SK-N-SH (cell line): ENCODE data around the gene SLC9A8. TPM values are rescaled to one million over a fixed set of nuclear protein-coding genes. Genes with fewer than 3 reads are reported as not detected.
"Not testable (repeated sequence)": the region's sequence is repeated elsewhere in the genome, so short reads cannot be mapped to it uniquely, and the experiment has no call there.

Source experiments
- CTCF ChIA-PET: fragments of 300-600, 350-600 bp; formaldehyde crosslinking; extraction: SDS; loops from one replicate; lab custom pipeline; 2021; lab: Yijun Ruan, JAX
- POLR2A ChIA-PET: fragments of 350-600 bp; sonication (Branson Sonifier 250); formaldehyde crosslinking; extraction: SDS; loops from one replicate; lab custom pipeline; 2020; ENCODE audit warnings: antibody characterized with exemption, inconsistent platforms; lab: Yijun Ruan, JAX
- DNase-seq: peaks from one replicate; pipeline ENCODE4 v3.0.0; 2012
- H2AFZ ChIP-seq: fragments of 200-600 bp; sonication (generic); 2 replicates; pipeline ENCODE4 v1.8.1; 2016; ENCODE audit warnings: antibody characterized with exemption, mild to moderate bottlenecking, low read depth
- H3F3A ChIP-seq: fragments of 200-600 bp; sonication (generic); replicated peaks from 2 replicates; pipeline ENCODE3; 2016; ENCODE audit warnings: antibody characterized with exemption, mild to moderate bottlenecking; ENCODE audit not compliant: insufficient read depth
- H3K27ac ChIP-seq, 2 experiments: fragments of 200-500 bp in 1 of 2; fragments of 200-600 bp in 1 of 2; sonication (Bioruptor generic) in 1 of 2; sonication (generic), shearing (Covaris generic) in 1 of 2; 2 replicates each; pipeline versions ENCODE4 v1.5.1 to v1.6.1; 2014 to 2016; ENCODE audit warnings: low read depth in 2 of 2, inconsistent platforms in 1 of 2, low read length in 1 of 2, mild to moderate bottlenecking in 1 of 2, mixed read lengths in 1 of 2
- H3K27me3 ChIP-seq: fragments of 200-600 bp; sonication (generic), shearing (Covaris generic); 2 replicates; pipeline ENCODE4 v1.6.1; 2016; ENCODE audit warnings: mixed run types; ENCODE audit not compliant: insufficient read depth
- H3K36me3 ChIP-seq, 2 experiments: fragments of 200-500 bp in 1 of 2; fragments of 200-600 bp in 1 of 2; sonication (Bioruptor generic) in 1 of 2; sonication (generic) in 1 of 2; replicated peaks in 1 of 2; 2 replicates each; pipeline versions ENCODE3 to v1.5.1; 2014 to 2016; ENCODE audit warnings: low read length in 1 of 2, mild to moderate bottlenecking in 1 of 2; ENCODE audit not compliant: insufficient read depth in 2 of 2, control insufficient read depth in 1 of 2
- H3K4me1 ChIP-seq, 2 experiments: fragments of 200-500 bp in 1 of 2; fragments of 200-600 bp in 1 of 2; sonication (Bioruptor generic) in 1 of 2; sonication (generic), shearing (Covaris generic) in 1 of 2; 2 replicates each; pipeline versions ENCODE4 v1.5.1 to v1.6.1; 2014 to 2016; ENCODE audit warnings: low read depth in 1 of 2, low read length in 1 of 2, mixed run types in 1 of 2; ENCODE audit not compliant: insufficient read depth in 2 of 2, control insufficient read depth in 1 of 2
- H3K4me2 ChIP-seq: fragments of 200-600 bp; sonication (generic), shearing (Covaris generic); 2 replicates; pipeline ENCODE4 v1.6.1; 2017; ENCODE audit warnings: mixed run types
- H3K4me3 ChIP-seq, 2 experiments: fragments of 200-500 bp in 1 of 2; fragments of 200-600 bp in 1 of 2; sonication (Bioruptor generic) in 1 of 2; sonication (generic), shearing (Covaris generic) in 1 of 2; 2 replicates each; pipeline versions ENCODE4 v1.5.1 to v1.8.1; 2014 to 2016; ENCODE audit warnings: low read depth in 2 of 2, inconsistent platforms in 1 of 2, low read length in 1 of 2, mild to moderate bottlenecking in 1 of 2, mixed read lengths in 1 of 2, moderate library complexity in 1 of 2
- H3K79me2 ChIP-seq: fragments of 200-600 bp; sonication (generic); 2 replicates; pipeline ENCODE4 v1.8.1; 2017; ENCODE audit warnings: mild to moderate bottlenecking; ENCODE audit not compliant: insufficient read depth
- H3K9ac ChIP-seq: fragments of 200-600 bp; sonication (generic); 2 replicates; pipeline ENCODE4 v1.6.1; 2017; ENCODE audit warnings: mixed run types
- H3K9me2 ChIP-seq: fragments of 200-600 bp; sonication (generic); 2 replicates; pipeline ENCODE4 v1.6.1; 2017; ENCODE audit warnings: mixed run types
- H3K9me3 ChIP-seq: fragments of 200-600 bp; sonication (generic); 2 replicates; pipeline ENCODE4 v1.6.1; 2017; ENCODE audit warnings: mixed run types, mild to moderate bottlenecking, moderate library complexity
- H4K20me1 ChIP-seq: fragments of 200-600 bp; sonication (generic); 2 replicates; pipeline ENCODE4 v1.6.1; 2017; ENCODE audit warnings: mild to moderate bottlenecking, mixed run types; ENCODE audit not compliant: insufficient read depth
- CHD2 ChIP-seq: fragments of 150-350 bp; IDR thresholded peaks from 2 replicates; pipeline ENCODE4 v1.6.1; 2018; ENCODE audit warnings: low read length; ENCODE audit not compliant: partially characterized antibody
- FOSL2 ChIP-seq: IDR thresholded peaks from 2 replicates; pipeline ENCODE4 v1.4.0; 2012; ENCODE audit warnings: low read depth, mild to moderate bottlenecking, moderate library complexity, borderline replicate concordance
- FOXJ3 ChIP-seq: sonication (generic); formaldehyde crosslinking; IDR thresholded peaks from 2 replicates; pipeline ENCODE4 v1.5.1; 2020; ENCODE audit warnings: mild to moderate bottlenecking, missing genetic modification reagents
- FOXM1 ChIP-seq: IDR thresholded peaks from 2 replicates; pipeline ENCODE4 v1.4.0; 2012; ENCODE audit warnings: low read depth, mild to moderate bottlenecking
- GABPA ChIP-seq: IDR thresholded peaks from 2 replicates; pipeline ENCODE4 v1.4.0; 2012; ENCODE audit warnings: low read depth, mild to moderate bottlenecking
- NFIC ChIP-seq: IDR thresholded peaks from 2 replicates; pipeline ENCODE4 v1.4.0; 2012; ENCODE audit warnings: borderline replicate concordance
- NRF1 ChIP-seq: IDR thresholded peaks from 2 replicates; pipeline ENCODE4 v1.6.1; 2012; ENCODE audit warnings: low read depth, mild to moderate bottlenecking, low read length
- RCOR1 ChIP-seq: fragments of 150-350 bp; IDR thresholded peaks from 2 replicates; pipeline ENCODE4 v1.6.1; 2017; ENCODE audit warnings: antibody characterized with exemption, low read length
- RFX5 ChIP-seq: IDR thresholded peaks from 2 replicates; pipeline ENCODE4 v1.6.1; 2012; ENCODE audit warnings: mild to moderate bottlenecking, improper control_type of control experiment, low read length
- RXRA ChIP-seq: IDR thresholded peaks from 2 replicates; pipeline ENCODE4 v1.4.0; 2012; ENCODE audit warnings: low read depth, mild to moderate bottlenecking, borderline replicate concordance
- SIN3A ChIP-seq: IDR thresholded peaks from 2 replicates; pipeline ENCODE4 v1.6.1; 2012; ENCODE audit warnings: low read depth, mild to moderate bottlenecking, low read length, moderate library complexity, borderline replicate concordance
- SMC3 ChIP-seq: IDR thresholded peaks from 2 replicates; pipeline ENCODE4 v1.6.1; 2012; ENCODE audit warnings: low read depth, low read length, improper control_type of control experiment
- WGBS: methylation state at CpG from one replicate; pipeline ENCODE4 v1.1.6; 2017; ENCODE audit warnings: low lambda C conversion rate; 5-methylcytosine and 5-hydroxymethylcytosine counted together
- polyA plus RNA-seq, 3 experiments: library from polyadenylated mRNA; depleted of rRNA; stranded (reverse); fragments of >200 nt; gene quantifications; 2 replicates each; pipeline ENCODE4 v1.2.3, GENCODE V29; 2012
- TF ChIP-seq, protein P1 (sequence below): fragments of 200-600 bp; sonication (generic); IDR thresholded peaks from 2 replicates; pipeline ENCODE4 v1.6.1; 2017; ENCODE audit warnings: antibody characterized with exemption, mild to moderate bottlenecking, moderate library complexity
- TF ChIP-seq, protein P2 (sequence below): IDR thresholded peaks from 2 replicates; pipeline ENCODE4 v1.4.0; 2012; ENCODE audit warnings: low read depth, borderline replicate concordance
- TF ChIP-seq, protein P3 (sequence below): fragments of 150-350 bp; IDR thresholded peaks from 2 replicates; pipeline ENCODE4 v1.6.1; 2017; ENCODE audit warnings: antibody characterized with exemption, low read length, low read depth, borderline replicate concordance
- TF ChIP-seq, protein P4 (sequence below): IDR thresholded peaks from 2 replicates; pipeline ENCODE4 v1.6.1; 2012; ENCODE audit warnings: mild to moderate bottlenecking, low read depth, low read length, moderate library complexity

The SLC9A8 gene
- polyA plus RNA-seq, 1 of the 3 experiments (the other 2 are of a cell fraction): 3.4 TPM

DNA sequence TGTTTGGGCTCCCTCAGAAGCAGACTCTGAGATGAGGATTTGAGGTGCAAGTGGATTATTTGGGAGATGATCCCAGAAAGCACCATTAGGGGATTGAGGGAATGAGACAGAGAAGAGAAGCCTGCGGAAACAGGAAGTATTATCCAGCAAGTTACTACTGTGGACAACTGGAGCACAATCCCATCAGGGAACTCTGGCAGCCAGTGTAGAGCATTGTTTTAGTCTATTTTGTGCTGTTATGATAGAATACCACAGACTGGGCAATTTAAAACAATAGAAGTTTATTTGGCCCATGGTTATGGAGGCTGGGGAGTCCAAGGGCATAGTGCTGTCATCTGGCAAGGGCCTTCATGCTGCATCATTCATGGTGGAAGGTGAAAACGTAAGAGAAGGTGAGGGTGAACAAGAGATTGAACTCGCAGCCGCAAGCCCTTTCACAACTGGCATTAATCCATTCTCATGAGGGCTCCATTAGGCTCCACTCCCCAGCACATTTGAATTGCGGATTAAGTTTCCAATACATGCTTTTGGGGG is 43.5 kb upstream of the SLC9A8 start:
- peaks cover 0 to 3% of the 10 kb centered on the region in 2 experiments; a peak in 1 of 4 replicates for H3K4me1 ChIP-seq
- TF ChIP-seq NFIC (no peak), RCOR1 (no peak)
- TF ChIP-seq, protein P1, sequence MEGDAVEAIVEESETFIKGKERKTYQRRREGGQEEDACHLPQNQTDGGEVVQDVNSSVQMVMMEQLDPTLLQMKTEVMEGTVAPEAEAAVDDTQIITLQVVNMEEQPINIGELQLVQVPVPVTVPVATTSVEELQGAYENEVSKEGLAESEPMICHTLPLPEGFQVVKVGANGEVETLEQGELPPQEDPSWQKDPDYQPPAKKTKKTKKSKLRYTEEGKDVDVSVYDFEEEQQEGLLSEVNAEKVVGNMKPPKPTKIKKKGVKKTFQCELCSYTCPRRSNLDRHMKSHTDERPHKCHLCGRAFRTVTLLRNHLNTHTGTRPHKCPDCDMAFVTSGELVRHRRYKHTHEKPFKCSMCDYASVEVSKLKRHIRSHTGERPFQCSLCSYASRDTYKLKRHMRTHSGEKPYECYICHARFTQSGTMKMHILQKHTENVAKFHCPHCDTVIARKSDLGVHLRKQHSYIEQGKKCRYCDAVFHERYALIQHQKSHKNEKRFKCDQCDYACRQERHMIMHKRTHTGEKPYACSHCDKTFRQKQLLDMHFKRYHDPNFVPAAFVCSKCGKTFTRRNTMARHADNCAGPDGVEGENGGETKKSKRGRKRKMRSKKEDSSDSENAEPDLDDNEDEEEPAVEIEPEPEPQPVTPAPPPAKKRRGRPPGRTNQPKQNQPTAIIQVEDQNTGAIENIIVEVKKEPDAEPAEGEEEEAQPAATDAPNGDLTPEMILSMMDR: no peak
- CTCF ChIA-PET: interaction anchor here (1.0 kb wide), 1 partner anchor 8 kb away, joined by 3 read pairs; no protein-coding TSS in a partner anchor
- H3F3A ChIP-seq: peaks cover 4% of the 10 kb centered on the region
- POLR2A ChIA-PET: no interaction called here
- no peaks in the 10 kb centered on the region for H3K79me2 ChIP-seq
- H2AFZ ChIP-seq: no peak overlapping the region
- no peaks in the 10 kb centered on the region for H3K9me2 ChIP-seq
- 94% methylated on average over 5 of the region's 5 CpGs for WGBS
- H3K27me3 ChIP-seq: no peaks in the 10 kb centered on the region
- H3K9me3 ChIP-seq: no peaks in the 10 kb centered on the region
- no peak for DNase-seq
- no peak overlapping the region for H3K9ac ChIP-seq
- no peaks in the 10 kb centered on the region for H4K20me1 ChIP-seq
- H3K4me2 ChIP-seq: no peak overlapping the region
- no peak overlapping the region for H3K4me3 ChIP-seq
- no peak overlapping the region for H3K27ac ChIP-seq
- H3K36me3 ChIP-seq: no peaks in the 10 kb centered on the region

DNA sequence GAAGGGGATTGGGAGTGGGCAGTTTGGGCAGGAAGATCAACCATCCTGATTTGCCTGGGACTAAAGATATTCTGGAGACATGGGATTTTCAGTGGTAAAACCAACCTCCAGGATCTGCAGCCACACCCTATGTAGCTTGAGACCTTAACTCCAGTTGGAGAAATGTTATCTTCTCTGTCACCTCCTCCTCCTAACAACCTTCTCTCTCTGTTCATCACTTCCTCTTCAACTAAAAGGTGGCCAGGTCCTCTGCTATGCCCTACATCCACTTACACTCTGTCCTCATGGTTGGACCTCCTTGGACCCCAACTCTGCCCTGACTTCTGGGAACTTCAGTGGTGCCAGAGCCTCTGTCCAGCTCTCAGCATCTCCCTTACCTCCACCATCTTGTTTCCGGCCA is 42.0 kb upstream of the SLC9A8 start:
- DNase-seq: no peak
- Histone ChIP-seq H3K27ac (no peak overlapping the region), H3K79me2 (no peaks in the 10 kb centered on the region), H3K4me2 (no peak overlapping the region), H3K4me3 (no peak overlapping the region), H4K20me1 (no peaks in the 10 kb centered on the region), H3K27me3 (no peaks in the 10 kb centered on the region), H3F3A (peaks cover 8% of the 10 kb centered on the region), H3K9me3 (no peaks in the 10 kb centered on the region), H3K9ac (no peak overlapping the region), H3K4me1 (peaks cover 3 to 5% of the 10 kb centered on the region in 2 experiments; a peak in 2 of 4 replicates), H2AFZ (no peak overlapping the region), H3K36me3 (no peaks in the 10 kb centered on the region), H3K9me2 (no peaks in the 10 kb centered on the region)
- ChIA-PET POLR2A (no interaction called here), CTCF (interaction anchor here (1.4 to 1.5 kb wide), 2 partner anchors 80 to 160 kb away, joined by 3 to 4 read pairs; no protein-coding TSS in a partner anchor)
- 100% methylated on average over 1 of the region's 1 CpG for WGBS
- TF ChIP-seq FOXJ3 (CRISPR knock-in tag): no peak
- TF ChIP-seq SMC3: no peak
- no peak for TF ChIP-seq RFX5
- no peak for TF ChIP-seq FOSL2
- TF ChIP-seq RXRA: no peak
- TF ChIP-seq NRF1: no peak
- no peak for TF ChIP-seq SIN3A
- no peak for TF ChIP-seq FOXM1
- TF ChIP-seq, protein P2, sequence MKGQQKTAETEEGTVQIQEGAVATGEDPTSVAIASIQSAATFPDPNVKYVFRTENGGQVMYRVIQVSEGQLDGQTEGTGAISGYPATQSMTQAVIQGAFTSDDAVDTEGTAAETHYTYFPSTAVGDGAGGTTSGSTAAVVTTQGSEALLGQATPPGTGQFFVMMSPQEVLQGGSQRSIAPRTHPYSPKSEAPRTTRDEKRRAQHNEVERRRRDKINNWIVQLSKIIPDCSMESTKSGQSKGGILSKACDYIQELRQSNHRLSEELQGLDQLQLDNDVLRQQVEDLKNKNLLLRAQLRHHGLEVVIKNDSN: no peak
- TF ChIP-seq, protein P3, sequence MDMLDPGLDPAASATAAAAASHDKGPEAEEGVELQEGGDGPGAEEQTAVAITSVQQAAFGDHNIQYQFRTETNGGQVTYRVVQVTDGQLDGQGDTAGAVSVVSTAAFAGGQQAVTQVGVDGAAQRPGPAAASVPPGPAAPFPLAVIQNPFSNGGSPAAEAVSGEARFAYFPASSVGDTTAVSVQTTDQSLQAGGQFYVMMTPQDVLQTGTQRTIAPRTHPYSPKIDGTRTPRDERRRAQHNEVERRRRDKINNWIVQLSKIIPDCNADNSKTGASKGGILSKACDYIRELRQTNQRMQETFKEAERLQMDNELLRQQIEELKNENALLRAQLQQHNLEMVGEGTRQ: no peak
- TF ChIP-seq, protein P4, sequence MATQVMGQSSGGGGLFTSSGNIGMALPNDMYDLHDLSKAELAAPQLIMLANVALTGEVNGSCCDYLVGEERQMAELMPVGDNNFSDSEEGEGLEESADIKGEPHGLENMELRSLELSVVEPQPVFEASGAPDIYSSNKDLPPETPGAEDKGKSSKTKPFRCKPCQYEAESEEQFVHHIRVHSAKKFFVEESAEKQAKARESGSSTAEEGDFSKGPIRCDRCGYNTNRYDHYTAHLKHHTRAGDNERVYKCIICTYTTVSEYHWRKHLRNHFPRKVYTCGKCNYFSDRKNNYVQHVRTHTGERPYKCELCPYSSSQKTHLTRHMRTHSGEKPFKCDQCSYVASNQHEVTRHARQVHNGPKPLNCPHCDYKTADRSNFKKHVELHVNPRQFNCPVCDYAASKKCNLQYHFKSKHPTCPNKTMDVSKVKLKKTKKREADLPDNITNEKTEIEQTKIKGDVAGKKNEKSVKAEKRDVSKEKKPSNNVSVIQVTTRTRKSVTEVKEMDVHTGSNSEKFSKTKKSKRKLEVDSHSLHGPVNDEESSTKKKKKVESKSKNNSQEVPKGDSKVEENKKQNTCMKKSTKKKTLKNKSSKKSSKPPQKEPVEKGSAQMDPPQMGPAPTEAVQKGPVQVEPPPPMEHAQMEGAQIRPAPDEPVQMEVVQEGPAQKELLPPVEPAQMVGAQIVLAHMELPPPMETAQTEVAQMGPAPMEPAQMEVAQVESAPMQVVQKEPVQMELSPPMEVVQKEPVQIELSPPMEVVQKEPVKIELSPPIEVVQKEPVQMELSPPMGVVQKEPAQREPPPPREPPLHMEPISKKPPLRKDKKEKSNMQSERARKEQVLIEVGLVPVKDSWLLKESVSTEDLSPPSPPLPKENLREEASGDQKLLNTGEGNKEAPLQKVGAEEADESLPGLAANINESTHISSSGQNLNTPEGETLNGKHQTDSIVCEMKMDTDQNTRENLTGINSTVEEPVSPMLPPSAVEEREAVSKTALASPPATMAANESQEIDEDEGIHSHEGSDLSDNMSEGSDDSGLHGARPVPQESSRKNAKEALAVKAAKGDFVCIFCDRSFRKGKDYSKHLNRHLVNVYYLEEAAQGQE: no peak
- TF ChIP-seq GABPA: no peak
- TF ChIP-seq CHD2: no peak

DNA sequence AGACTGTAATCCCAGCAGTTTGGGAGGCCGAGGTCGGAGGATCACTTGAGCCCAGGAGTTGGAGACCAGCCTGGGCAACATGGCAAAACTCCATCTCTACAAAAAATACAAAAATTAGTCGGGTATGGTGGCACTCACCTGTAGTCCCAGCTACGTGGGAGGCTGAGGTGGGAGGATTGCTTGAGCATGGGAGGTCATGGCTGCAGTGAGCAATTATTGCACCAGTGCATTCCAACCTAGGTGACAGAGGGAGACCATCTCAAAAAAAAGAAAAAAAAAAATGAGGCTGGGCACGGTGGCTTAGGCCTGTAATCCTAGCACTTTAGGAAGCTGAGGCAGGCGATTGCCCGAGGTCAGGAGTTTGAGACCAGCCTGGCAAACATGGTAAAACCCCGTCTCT is 38.4 kb upstream of the SLC9A8 start:
- H2AFZ ChIP-seq, H3K4me3 ChIP-seq, DNase-seq, H3K9ac ChIP-seq, H3K4me1 ChIP-seq, H3K9me3 ChIP-seq, H3F3A ChIP-seq, H3K36me3 ChIP-seq, H4K20me1 ChIP-seq, H3K4me2 ChIP-seq, H3K27ac ChIP-seq, H3K9me2 ChIP-seq, H3K27me3 ChIP-seq, H3K79me2 ChIP-seq: not testable (repeated sequence)
- CTCF ChIA-PET: interaction anchor here (0.7 to 1.3 kb wide), 3 partner anchors 57 to 307 kb away, joined by 3 to 4 read pairs (median 3); no protein-coding TSS in a partner anchor
- POLR2A ChIA-PET: interaction anchor here (0.6 kb wide), 1 partner anchor 467 kb away, joined by 3 read pairs; no protein-coding TSS in a partner anchor
- WGBS: 92% methylated on average over 8 of the region's 8 CpGs
